NB4 (cell line): ENCODE results near the gene COLQ.

Source experiments
- CTCF ChIP-seq: IDR thresholded peaks from one replicate; pipeline ENCODE4 v1.5.1; 2012; ENCODE audit warnings: low read depth, low read length
- MYC ChIP-seq: IDR thresholded peaks from 2 replicates; pipeline ENCODE4 v1.6.1; 2011; ENCODE audit warnings: low read depth, low read length

GRCh38 chr3:15458212-15458780 is 63.2 kb downstream of the COLQ start:
- TF ChIP-seq CTCF (no peak), MYC (no peak)
